GM12892 (cell line): ENCODE results near the gene ACVR1B.

Experiments
- DNase-seq: peaks from one replicate; pipeline ENCODE4 v3.0.0; 2011; ENCODE audit not compliant: insufficient read length
- FAIRE-seq: peaks from 2 replicates; lab custom pipeline; 2011; peaks lifted over from hg19 to GRCh38; lab: Jason Lieb, UNC
- POLR2A ChIP-seq: IDR thresholded peaks from 2 replicates; pipeline ENCODE4 v1.6.1; 2011; ENCODE audit warnings: low read depth, low read length, control low read depth
- POLR2AphosphoS5 ChIP-seq: IDR thresholded peaks from 2 replicates; pipeline ENCODE4 v1.6.1; 2011; ENCODE audit warnings: low read depth, low read length, control low read depth
- TAF1 ChIP-seq: IDR thresholded peaks from 2 replicates; pipeline ENCODE4 v1.6.1; 2011; ENCODE audit warnings: low read depth, mild to moderate bottlenecking, control low read depth, low read length, borderline replicate concordance

ACVR1B gene

GRCh38 chr12:51997136-51997535 lies 45.6 kb downstream of the ACVR1B start:
- TF ChIP-seq POLR2AphosphoS5: no peak
- no peak for TF ChIP-seq TAF1
- no peak for TF ChIP-seq POLR2A
- DNase-seq: no peak
- no peak for FAIRE-seq

- FAIRE-seq (no peak), DNase-seq (no peak)
- TF ChIP-seq POLR2A: no peak
- TF ChIP-seq POLR2AphosphoS5: no peak
- TF ChIP-seq TAF1: no peak
These were observed 51.6 kb downstream of the ACVR1B start for GRCh38 chr12:52003016-52003550.

- no peak for FAIRE-seq
- no peak for DNase-seq
- TF ChIP-seq POLR2A (no peak), POLR2AphosphoS5 (no peak), TAF1 (no peak)
These were observed 52.1 kb downstream of the ACVR1B start for GRCh38 chr12:52003591-52003990.

- FAIRE-seq (no peak), DNase-seq (no peak)
- TF ChIP-seq POLR2A (no peak), POLR2AphosphoS5 (no peak), TAF1 (no peak)
These were observed 52.6 kb downstream of the ACVR1B start for GRCh38 chr12:52004042-52004648.

GRCh38 chr12:52005218-52005902 lies 53.9 kb downstream of the ACVR1B start:
- DNase-seq: no peak
- no peak for FAIRE-seq
- no peak for TF ChIP-seq POLR2A
- TF ChIP-seq TAF1: no peak
- no peak for TF ChIP-seq POLR2AphosphoS5

- TF ChIP-seq POLR2A (no peak), TAF1 (no peak), POLR2AphosphoS5 (no peak)
- no peak for FAIRE-seq
- DNase-seq: peak; percentile 61
These were observed 54.6 kb downstream of the ACVR1B start for GRCh38 chr12:52005903-52006703.

- TF ChIP-seq TAF1: no peak
- TF ChIP-seq POLR2A: no peak
- TF ChIP-seq POLR2AphosphoS5: no peak
- DNase-seq (no peak), FAIRE-seq (no peak)
These were observed 55.2 kb downstream of the ACVR1B start, which contains the start of gene TAMALIN for GRCh38 chr12:52006726-52007157. Gene TAMALIN (plus strand): TSS chr12:52006946. CDS start chr12:52007020, 74 bp downstream.

GRCh38 chr12:52007158-52007921 lies 55.8 kb downstream of the ACVR1B start:
- no peak for DNase-seq
- TF ChIP-seq POLR2A (no peak), POLR2AphosphoS5 (no peak), TAF1 (no peak)
- no peak for FAIRE-seq

- FAIRE-seq (no peak), DNase-seq (no peak)
- TF ChIP-seq POLR2A: no peak
- TF ChIP-seq TAF1: no peak
- TF ChIP-seq POLR2AphosphoS5: no peak
These were observed 56.5 kb downstream of the ACVR1B start for GRCh38 chr12:52007982-52008510.

- TF ChIP-seq POLR2AphosphoS5 (no peak), TAF1 (no peak), POLR2A (no peak)
- FAIRE-seq: no peak
- no peak for DNase-seq
These were observed 57.7 kb downstream of the ACVR1B start for GRCh38 chr12:52009081-52009751.
